Measurements from ENCODE around the gene DAB2. TPM values are rescaled to one million over a fixed set of nuclear protein-coding genes. Genes with fewer than 3 reads are reported as not detected.

The DAB2 gene
- total RNA-seq, 1 experiment from 2014 or later: 2.3 TPM

- H3K79me1 ChIP-seq (ENCODE audit: insufficient read depth, low read depth, low read length, poor library complexity, severe bottlenecking): no peaks in the 10 kb centered on the region
- no peak overlapping the region for H3K4me3 Mint-ChIP-seq
These were observed 28.8 kb upstream of the DAB2 start for GRCh38 chr5:39453606-39454005.

More at GRCh38 chr5:39453606-39454005, 28.8 kb upstream of the DAB2 start:
- H3K27me3 Mint-ChIP-seq (ENCODE audit: low read depth): no peaks in the 10 kb centered on the region; the same call in 1 of the 2 replicates
- Histone ChIP-seq H3K4me2 (ENCODE audit: insufficient read depth, insufficient read length, low read length) (no peak overlapping the region), H2BK5ac (ENCODE audit: insufficient read length, low read length) (no peak overlapping the region), H4K5ac (ENCODE audit: insufficient read length, low read depth, low read length) (no peak overlapping the region), H3K4me1 (ENCODE audit: insufficient read depth, low read length) (no peaks in the 10 kb centered on the region), H3K18ac (ENCODE audit: insufficient read length, low read depth, low read length) (no peak overlapping the region), H3K9me3 (ENCODE audit: control insufficient read depth, low read depth, low read length) (no peaks in the 10 kb centered on the region), H3K23ac (ENCODE audit: insufficient read length, low read depth, low read length) (no peak overlapping the region), H4K91ac (ENCODE audit: insufficient read length, low read depth, low read length) (no peak overlapping the region), H3K23me2 (ENCODE audit: insufficient read length, low read depth, low read length, poor library complexity, severe bottlenecking) (no peaks in the 10 kb centered on the region), H2BK15ac (ENCODE audit: low read depth, low read length) (no peak overlapping the region), H3K27ac (ENCODE audit: insufficient read length, low read depth, low read length) (no peak overlapping the region), H2BK120ac (ENCODE audit: low read depth, low read length, poor library complexity, severe bottlenecking) (no peak overlapping the region), H3K56ac (ENCODE audit: insufficient read length, low read depth, low read length) (no peak overlapping the region), H3K14ac (ENCODE audit: insufficient read depth, low read length) (no peak overlapping the region), H3K27me3 (ENCODE audit: insufficient read depth, low read length) (no peaks in the 10 kb centered on the region), H2AK5ac (ENCODE audit: insufficient read length, low read length) (no peak overlapping the region), H3K9ac (ENCODE audit: extremely low read depth, insufficient read length, low read length) (no peak overlapping the region), H2BK12ac (ENCODE audit: insufficient read length, low read depth, low read length) (no peak overlapping the region), H4K20me1 (ENCODE audit: control insufficient read depth, insufficient read depth, insufficient read length) (no peaks in the 10 kb centered on the region), H3T11ph (ENCODE audit: low read length) (no peak overlapping the region), H2BK20ac (ENCODE audit: low read depth, low read length, poor library complexity, severe bottlenecking) (no peak overlapping the region), H2AFZ (ENCODE audit: low read length) (no peak overlapping the region), H3K4ac (ENCODE audit: low read depth, low read length) (no peak overlapping the region), H3K79me2 (ENCODE audit: insufficient read depth, low read length) (no peaks in the 10 kb centered on the region), H4K8ac (replicated peaks; ENCODE audit: insufficient read length, low read depth, low read length) (no peak overlapping the region)
- H3K27ac Mint-ChIP-seq: no peak overlapping the region
- no peak for TF ChIP-seq CTCF (conservative IDR thresholded peaks at IDR 0.05)
- 0 out of 7 replicates have a peak, but pooled peaks cover 0 to 2% (median 0%) of the 10 kb centered on the region in 3 experiments for H3K36me3 Mint-ChIP-seq (ENCODE audit: insufficient read depth in 1 of 3, low read depth in 3 of 3)
- H3K9me3 Mint-ChIP-seq: no peaks in the 10 kb centered on the region
- DNase-seq: no peak
- H3K4me1 Mint-ChIP-seq: peaks cover 2 to 6% of the 10 kb centered on the region in 2 experiments

All from H9 (cell line).